CD8-positive, alpha-beta memory T cell (primary cell): Measurements from ENCODE around the gene TICAM2. TPM values are rescaled to one million over a fixed set of nuclear protein-coding genes. Genes with fewer than 3 reads are reported as not detected.

Source experiments
- CTCF ChIA-PET: fragments of 350-600 bp; sonication (Branson Sonifier 250); formaldehyde crosslinking; loops from one replicate; lab custom pipeline; 2021; ENCODE audit warnings: antibody characterized with exemption; lab: Charles Lee
- POLR2A ChIA-PET: fragments of 350-600 bp; sonication (Branson Sonifier 250); formaldehyde crosslinking; loops from one replicate; lab custom pipeline; 2021; ENCODE audit warnings: antibody characterized with exemption; lab: Charles Lee
- DNase-seq, 5 donors: peaks; one replicate each; pipeline versions ENCODE4 v3.0.0 to v3.0.0-alpha.2; 2020 to 2022; ENCODE audit warnings: mixed read lengths in 1 of 5
- H3K27ac ChIP-seq: one replicate; pipeline ENCODE4 v1.7.0; 2013; ENCODE audit warnings: low read depth, mild to moderate bottlenecking, low read length, moderate library complexity
- H3K27me3 ChIP-seq: 2 replicates; pipeline ENCODE4 v1.7.0; 2013; ENCODE audit warnings: low read length, mild to moderate bottlenecking; ENCODE audit not compliant: insufficient read depth, poor library complexity, severe bottlenecking
- H3K36me3 ChIP-seq: 2 replicates; pipeline ENCODE4 v1.7.0; 2013; ENCODE audit warnings: mild to moderate bottlenecking, low read length, moderate library complexity; ENCODE audit not compliant: insufficient read depth
- H3K4me1 ChIP-seq: 2 replicates; pipeline ENCODE4 v1.7.0; 2013; ENCODE audit warnings: mild to moderate bottlenecking, low read length, moderate library complexity; ENCODE audit not compliant: insufficient read depth
- H3K4me3 ChIP-seq: 2 replicates; pipeline ENCODE4 v1.7.0; 2013; ENCODE audit warnings: mild to moderate bottlenecking, low read length
- H3K9me3 ChIP-seq: 2 replicates; pipeline ENCODE4 v1.7.0; 2013; ENCODE audit warnings: mild to moderate bottlenecking, low read length
- H3K27ac Mint-ChIP-seq, 8 donors: one replicate each; pipeline ENCODE4 v1.8.0; 2020 to 2021; ENCODE audit warnings: mixed read lengths in 8 of 8, mild to moderate bottlenecking in 6 of 8, inconsistent platforms in 3 of 8, moderate library complexity in 3 of 8
- H3K27me3 Mint-ChIP-seq, 2 donors: one replicate each; pipeline ENCODE4 v1.8.0; 2020 to 2021; ENCODE audit warnings: mixed read lengths in 2 of 2, mild to moderate bottlenecking in 1 of 2, moderate library complexity in 1 of 2
- H3K36me3 Mint-ChIP-seq, 3 donors: one replicate each; pipeline ENCODE4 v1.8.0; 2020 to 2021; ENCODE audit warnings: mixed read lengths in 3 of 3, inconsistent platforms in 1 of 3, mild to moderate bottlenecking in 1 of 3
- H3K4me1 Mint-ChIP-seq, 3 donors: one replicate each; pipeline ENCODE4 v1.8.0; 2020 to 2021; ENCODE audit warnings: mixed read lengths in 3 of 3, inconsistent platforms in 1 of 3, mild to moderate bottlenecking in 1 of 3
- H3K4me3 Mint-ChIP-seq, 7 donors: one replicate each; pipeline ENCODE4 v1.8.0; 2020 to 2021; ENCODE audit warnings: mixed read lengths in 7 of 7, mild to moderate bottlenecking in 6 of 7, moderate library complexity in 4 of 7, inconsistent platforms in 2 of 7
- H3K9me3 Mint-ChIP-seq, 5 donors: one replicate each; pipeline ENCODE4 v1.8.0; 2020 to 2022; ENCODE audit warnings: mixed read lengths in 5 of 5, mild to moderate bottlenecking in 3 of 5, moderate library complexity in 2 of 5, inconsistent platforms in 1 of 5
- polyA plus RNA-seq: library from polyadenylated mRNA; unstranded; fragments of 300-500 nt; fragmentation: Illumina TruSeq; gene quantifications from one replicate; pipeline ENCODE4 v1.2.3, GENCODE V29; 2021
- total RNA-seq, 2 experiments: library from RNA; stranded (reverse); gene quantifications; one replicate each; pipeline ENCODE4 v1.2.3, GENCODE V29; 2021

The TICAM2 gene
- total and polyA plus RNA-seq, 3 experiments from 2014 or later: 0.29 to 1.4 (median 0.72) TPM

GRCh38 chr5:115559524-115559923, 42.8 kb downstream of the TICAM2 start:
- no peak for DNase-seq
- H3K36me3 ChIP-seq: no peaks in the 10 kb centered on the region
- POLR2A ChIA-PET: no interaction called here
- Mint-ChIP-seq H3K36me3 (peaks cover 0 to 10% (median 0%) of the 10 kb centered on the region in 3 donors), H3K9me3 (peaks cover 0 to 6% (median 0%) of the 10 kb centered on the region in 5 donors), H3K27me3 (peaks cover 10 to 24% of the 10 kb centered on the region in 2 donors), H3K4me1 (no peaks in the 10 kb centered on the region), H3K27ac (no peak overlapping the region), H3K4me3 (no peak overlapping the region)
- no peaks in the 10 kb centered on the region for H3K9me3 ChIP-seq
- H3K4me1 ChIP-seq: no peaks in the 10 kb centered on the region
- CTCF ChIA-PET: no interaction called here
- no peak overlapping the region for H3K27ac ChIP-seq
- H3K27me3 ChIP-seq: peaks cover 3% of the 10 kb centered on the region
- H3K4me3 ChIP-seq: no peak overlapping the region

DNA sequence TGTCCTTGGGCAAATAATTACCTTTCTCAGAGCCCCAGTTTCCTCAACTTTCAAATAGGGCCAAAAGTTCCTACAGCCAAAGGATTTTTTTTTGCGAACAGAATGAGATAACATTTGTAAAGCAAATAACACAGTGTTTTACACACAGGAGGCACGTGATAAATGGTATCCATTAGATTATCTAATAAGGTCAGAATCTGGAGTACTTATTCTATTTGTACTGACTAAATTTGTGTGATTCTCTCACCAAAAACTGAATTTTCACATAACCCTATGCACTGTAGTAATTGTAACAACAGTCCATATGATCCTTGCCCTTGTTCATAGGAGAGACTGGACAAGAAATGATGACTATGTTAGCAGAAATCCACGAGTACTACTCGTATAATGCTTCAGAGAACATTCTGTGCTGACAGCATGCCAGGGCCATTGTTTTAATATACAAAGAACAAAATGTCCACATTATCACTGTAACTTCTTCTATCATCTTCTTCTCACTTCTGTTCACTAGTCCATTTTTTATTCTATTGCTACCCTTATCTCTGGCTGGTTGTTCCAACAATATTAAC, 43.8 kb downstream of the TICAM2 start:
- Mint-ChIP-seq H3K4me1 (no peaks in the 10 kb centered on the region), H3K4me3 (no peak overlapping the region), H3K27me3 (peaks cover 10 to 24% of the 10 kb centered on the region in 2 donors), H3K9me3 (peaks cover 0 to 6% (median 0%) of the 10 kb centered on the region in 5 donors), H3K27ac (no peak overlapping the region), H3K36me3 (peaks cover 0 to 10% (median 0%) of the 10 kb centered on the region in 3 donors)
- ChIA-PET POLR2A (no interaction called here), CTCF (no interaction called here)
- no peaks in the 10 kb centered on the region for H3K36me3 ChIP-seq
- H3K27me3 ChIP-seq: peaks cover 3% of the 10 kb centered on the region
- no peaks in the 10 kb centered on the region for H3K9me3 ChIP-seq
- no peaks in the 10 kb centered on the region for H3K4me1 ChIP-seq
- no peak overlapping the region for H3K27ac ChIP-seq
- no peak overlapping the region for H3K4me3 ChIP-seq
- no peak for DNase-seq

- Mint-ChIP-seq H3K27ac (peak overlapping the region in 1 of 8 donors; percentile 62), H3K36me3 (peaks cover 0 to 10% (median 0%) of the 10 kb centered on the region in 3 donors), H3K4me1 (no peaks in the 10 kb centered on the region), H3K4me3 (no peak overlapping the region), H3K9me3 (peaks cover 0 to 6% (median 0%) of the 10 kb centered on the region in 5 donors), H3K27me3 (peaks cover 10 to 18% of the 10 kb centered on the region in 2 donors)
- no peak overlapping the region for H3K4me3 ChIP-seq
- no peak for DNase-seq
- H3K9me3 ChIP-seq: no peaks in the 10 kb centered on the region
- POLR2A ChIA-PET: no interaction called here
- no peak overlapping the region for H3K27ac ChIP-seq
- CTCF ChIA-PET: no interaction called here
- H3K27me3 ChIP-seq: peaks cover 3% of the 10 kb centered on the region
- H3K36me3 ChIP-seq: no peaks in the 10 kb centered on the region
- no peaks in the 10 kb centered on the region for H3K4me1 ChIP-seq
Observed at GRCh38 chr5:115557667-115558387, 44.5 kb downstream of the TICAM2 start.

GRCh38 chr5:115556276-115556675, 46.0 kb downstream of the TICAM2 start:
- Histone ChIP-seq H3K27ac (no peak overlapping the region), H3K36me3 (no peaks in the 10 kb centered on the region), H3K9me3 (no peaks in the 10 kb centered on the region), H3K4me3 (no peak overlapping the region), H3K4me1 (no peaks in the 10 kb centered on the region), H3K27me3 (peaks cover 2% of the 10 kb centered on the region)
- DNase-seq: no peak
- Mint-ChIP-seq H3K27ac (no peak overlapping the region), H3K27me3 (peaks cover 14 to 21% of the 10 kb centered on the region in 2 donors), H3K4me1 (no peaks in the 10 kb centered on the region), H3K4me3 (no peak overlapping the region), H3K9me3 (peaks cover 0 to 3% (median 0%) of the 10 kb centered on the region in 5 donors), H3K36me3 (peaks cover 0 to 8% (median 0%) of the 10 kb centered on the region in 3 donors)
- ChIA-PET CTCF (no interaction called here), POLR2A (no interaction called here)

DNA sequence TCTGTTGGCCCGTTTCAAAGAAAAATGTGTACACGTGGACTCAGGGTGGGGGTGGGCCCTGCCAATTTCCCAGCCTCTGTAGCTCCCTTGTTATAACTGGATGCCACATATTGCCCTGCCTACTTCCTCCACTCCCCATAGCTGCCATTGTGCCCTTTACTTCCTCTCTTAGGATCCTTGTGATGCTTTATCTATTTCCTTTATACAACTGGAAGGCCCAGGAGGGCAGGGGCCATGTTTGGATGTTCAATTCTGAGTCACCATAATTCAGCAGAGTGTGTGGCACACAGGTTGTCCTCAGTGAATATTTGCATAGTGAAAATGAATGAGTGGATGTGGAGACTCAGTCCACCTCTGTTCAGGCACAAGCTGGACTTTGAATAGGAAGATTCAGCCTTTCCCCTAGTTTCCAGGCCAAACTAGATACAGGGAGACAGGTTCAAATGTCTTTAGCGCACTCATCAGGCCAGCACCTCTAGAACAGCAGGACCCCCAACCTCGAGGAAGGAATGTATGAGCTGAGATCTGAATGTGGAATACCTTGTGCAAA, 47.1 kb downstream of the TICAM2 start:
- H3K27me3 ChIP-seq: no peaks in the 10 kb centered on the region
- no peak overlapping the region for H3K4me3 ChIP-seq
- ChIA-PET CTCF (interaction anchor here (0.6 to 1.4 kb wide), 2 partner anchors 18 to 20 kb away, joined by 3 read pairs; no protein-coding TSS in a partner anchor), POLR2A (interaction anchor here (0.7 kb wide), 1 partner anchor 10 kb away, joined by 3 read pairs; the partner anchor contains the start of gene FEM1C)
- Mint-ChIP-seq H3K27ac (no peak overlapping the region), H3K36me3 (peaks cover 0 to 1% (median 0%) of the 10 kb centered on the region in 3 donors), H3K9me3 (no peaks in the 10 kb centered on the region), H3K4me3 (no peak overlapping the region), H3K4me1 (no peaks in the 10 kb centered on the region), H3K27me3 (peaks cover 8 to 13% of the 10 kb centered on the region in 2 donors)
- H3K36me3 ChIP-seq: no peaks in the 10 kb centered on the region
- H3K27ac ChIP-seq: no peak overlapping the region
- no peak for DNase-seq
- H3K4me1 ChIP-seq: no peaks in the 10 kb centered on the region
- no peaks in the 10 kb centered on the region for H3K9me3 ChIP-seq

GRCh38 chr5:115553082-115553481, 49.2 kb downstream of the TICAM2 start:
- no peaks in the 10 kb centered on the region for H3K36me3 ChIP-seq
- no peak overlapping the region for H3K27ac Mint-ChIP-seq
- H3K4me1 Mint-ChIP-seq: no peaks in the 10 kb centered on the region
- no peak overlapping the region for H3K27ac ChIP-seq
- no peak overlapping the region for H3K4me3 ChIP-seq
- POLR2A ChIA-PET: no interaction called here
- CTCF ChIA-PET: no interaction called here
- no peaks in the 10 kb centered on the region for H3K27me3 ChIP-seq
- H3K36me3 Mint-ChIP-seq: no peaks in the 10 kb centered on the region
- DNase-seq: no peak
- no peaks in the 10 kb centered on the region for H3K9me3 Mint-ChIP-seq
- H3K4me1 ChIP-seq: no peaks in the 10 kb centered on the region
- no peak overlapping the region for H3K4me3 Mint-ChIP-seq
- H3K27me3 Mint-ChIP-seq: peaks cover 7% of the 10 kb centered on the region in 2 donors
- no peaks in the 10 kb centered on the region for H3K9me3 ChIP-seq

DNA sequence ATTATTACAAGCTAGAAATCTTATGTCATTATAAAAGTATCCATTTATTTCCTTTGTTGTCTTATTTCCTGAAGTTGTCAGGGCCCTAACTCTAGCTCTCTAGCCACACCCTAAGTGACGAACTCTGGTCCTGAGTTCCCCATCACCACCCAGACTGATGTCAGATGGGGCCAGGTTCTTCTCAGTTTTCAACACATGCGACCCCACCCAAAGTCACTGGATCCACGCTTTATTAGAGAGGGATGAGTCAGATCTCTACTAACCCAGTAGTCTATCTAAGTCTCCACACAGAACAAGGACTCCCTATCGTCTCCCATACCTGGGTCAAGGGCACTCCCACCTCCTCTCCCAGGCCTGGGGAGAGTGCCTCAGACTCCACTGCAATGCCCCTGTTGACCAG, 50.9 kb downstream of the TICAM2 start:
- Mint-ChIP-seq H3K27ac (no peak overlapping the region), H3K36me3 (no peaks in the 10 kb centered on the region), H3K9me3 (no peaks in the 10 kb centered on the region), H3K4me3 (no peak overlapping the region), H3K4me1 (no peaks in the 10 kb centered on the region), H3K27me3 (peaks cover 7% of the 10 kb centered on the region in 2 donors)
- no peak for DNase-seq
- Histone ChIP-seq H3K36me3 (no peaks in the 10 kb centered on the region), H3K9me3 (no peaks in the 10 kb centered on the region), H3K4me1 (no peaks in the 10 kb centered on the region), H3K4me3 (no peak overlapping the region), H3K27me3 (no peaks in the 10 kb centered on the region), H3K27ac (no peak overlapping the region)
- POLR2A ChIA-PET: no interaction called here
- CTCF ChIA-PET: interaction anchor here (1.3 to 1.5 kb wide), 2 partner anchors 23 to 32 kb away, joined by 3 to 6 read pairs; no protein-coding TSS in a partner anchor

DNA sequence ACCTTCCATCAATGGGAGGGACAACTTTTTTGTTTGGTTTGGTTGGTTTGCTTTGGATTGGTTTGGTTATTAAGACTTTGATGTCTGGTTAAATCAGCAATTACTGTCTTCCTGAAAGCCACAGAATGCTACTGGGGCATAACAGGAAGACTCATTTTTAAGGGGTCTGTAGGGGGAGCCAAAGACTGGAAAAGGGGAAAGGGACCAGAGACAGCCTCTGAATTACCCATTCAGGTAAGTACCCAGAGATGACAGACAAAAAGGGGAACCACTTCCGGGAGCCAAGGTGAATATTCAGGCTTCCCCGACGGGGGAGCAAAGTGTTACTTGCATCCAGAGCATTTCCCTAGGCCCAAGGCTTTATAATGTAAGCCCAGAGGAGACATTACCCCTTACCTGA, 53.1 kb downstream of the TICAM2 start:
- peaks cover 5 to 6% (median 6%) of the 10 kb centered on the region in 3 donors for H3K4me1 Mint-ChIP-seq
- H3K36me3 ChIP-seq: no peaks in the 10 kb centered on the region
- no peak overlapping the region for H3K4me3 ChIP-seq
- H3K27ac Mint-ChIP-seq: peak overlapping the region in 2 of 8 donors; percentile 27 to 59
- peaks cover 0 to 5% (median 4%) of the 10 kb centered on the region in 3 donors for H3K36me3 Mint-ChIP-seq
- no peak overlapping the region for H3K27ac ChIP-seq
- POLR2A ChIA-PET: no interaction called here
- peaks cover 5% of the 10 kb centered on the region for H3K4me1 ChIP-seq
- H3K27me3 Mint-ChIP-seq: peaks cover 7% of the 10 kb centered on the region in 2 donors
- H3K27me3 ChIP-seq: no peaks in the 10 kb centered on the region
- no peaks in the 10 kb centered on the region for H3K9me3 ChIP-seq
- peak in 1 of 5 donors; percentile 20 for DNase-seq
- CTCF ChIA-PET: no interaction called here
- H3K4me3 Mint-ChIP-seq: no peak overlapping the region
- H3K9me3 Mint-ChIP-seq: peaks cover 0 to 6% (median 0%) of the 10 kb centered on the region in 5 donors
